Stimulated activated CD8-positive, alpha-beta memory T cell treated with anti-CD3 and anti-CD28 coated beads, Interleukin-12 subunit alpha, Interleukin-12 subunit beta, amount 100 ng/mL, for 1 hour (primary cell): ENCODE data around the gene ZNF443.
"Not testable (repeated sequence)": the region's sequence is repeated elsewhere in the genome, so short reads cannot be mapped to it uniquely, and the experiment has no call there.

Experiments used
- DNase-seq: peaks from one replicate; pipeline ENCODE4 v3.0.0-alpha.2; 2020; ENCODE audit warnings: low read depth

Gene ZNF443

DNA sequence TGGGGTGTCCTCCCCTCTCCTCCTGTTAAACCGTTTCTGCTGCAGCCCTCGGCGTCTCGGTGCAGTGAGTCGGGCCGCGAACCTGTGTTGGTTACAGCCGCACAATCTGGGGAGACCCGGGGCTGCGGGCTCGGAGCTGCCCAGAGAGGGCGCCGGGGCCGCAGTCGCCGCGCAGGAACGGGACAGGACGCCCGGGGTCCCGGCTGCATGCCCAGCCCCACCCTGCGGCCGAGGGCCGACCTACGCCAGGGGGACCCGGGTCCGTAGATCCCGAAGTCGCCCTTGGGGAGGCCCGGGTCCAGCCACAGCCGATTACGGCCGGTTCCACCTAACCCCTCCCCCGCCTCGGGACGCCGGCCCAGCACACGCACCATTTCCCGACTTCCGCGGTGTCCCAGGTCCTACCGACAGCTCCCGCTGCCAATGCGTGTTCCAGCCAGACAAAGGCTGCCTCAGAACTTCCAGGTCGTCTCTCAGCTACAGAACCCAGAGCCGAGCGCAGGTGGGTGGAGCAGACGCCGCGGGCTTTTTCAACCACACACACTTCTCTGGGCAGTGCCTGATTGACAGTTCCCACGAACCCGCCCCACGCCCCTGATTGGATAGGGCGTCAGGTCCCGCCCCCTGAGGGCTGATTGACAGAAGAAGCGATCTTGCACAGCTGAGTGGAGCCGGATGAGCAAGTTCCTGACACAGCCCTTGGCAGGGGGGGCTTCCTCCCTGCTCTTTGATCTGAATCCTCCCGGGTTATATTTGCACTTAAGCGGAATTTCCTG lies at the start of gene ZNF443:
TSS of gene ZNF443 (minus strand) at position 481 of the 776 bp plus-strand sequence. CDS start at position 374, 107 bp downstream.
- peak; percentile 97 for DNase-seq

DNA sequence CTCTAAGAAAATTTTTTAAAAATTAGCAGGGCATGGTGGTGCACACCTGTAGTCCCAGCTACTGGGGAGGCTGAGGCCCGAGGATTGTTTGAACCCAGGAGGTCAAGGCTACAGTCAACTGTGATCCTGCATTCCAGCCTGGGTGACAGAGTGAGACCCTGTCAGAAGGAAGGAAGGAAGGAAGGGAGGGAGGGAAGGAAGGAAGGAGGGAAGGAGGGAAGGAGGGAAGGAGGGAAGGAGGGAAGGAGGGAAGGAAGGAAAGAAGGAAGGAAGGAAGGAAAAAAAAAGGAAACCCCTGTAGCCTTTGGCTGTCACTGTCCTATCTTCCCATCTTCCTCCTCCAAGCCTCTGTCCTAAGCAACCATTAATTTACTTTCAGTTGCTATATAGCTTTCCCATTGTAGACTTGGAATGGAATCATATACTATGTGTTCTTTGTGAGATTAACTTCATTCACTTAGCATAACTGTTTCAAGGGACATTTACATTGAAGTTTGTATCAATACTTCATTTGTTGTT lies 45.5 kb upstream of the ZNF443 start:
- DNase-seq: not testable (repeated sequence)

DNA sequence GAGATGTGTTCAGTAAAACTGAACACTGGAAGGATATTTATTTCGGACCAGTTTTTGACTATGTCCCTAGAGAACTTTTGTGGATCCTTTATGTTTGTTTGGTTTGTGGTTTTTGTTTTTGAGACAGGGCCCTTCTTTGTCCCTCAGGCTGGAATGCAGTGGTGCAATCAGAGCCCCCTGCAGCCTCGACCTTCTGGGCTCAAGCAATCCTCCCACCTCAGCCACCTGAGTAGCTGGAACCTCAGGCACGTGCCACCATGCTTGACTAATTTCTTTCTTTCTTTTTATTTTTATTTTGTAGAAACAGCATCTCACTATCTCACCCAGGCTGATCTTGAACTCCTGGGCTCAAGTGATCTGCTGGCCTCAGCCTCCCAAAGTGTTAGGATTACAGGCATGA lies 44.8 kb upstream of the ZNF443 start:
- DNase-seq: no peak

DNA sequence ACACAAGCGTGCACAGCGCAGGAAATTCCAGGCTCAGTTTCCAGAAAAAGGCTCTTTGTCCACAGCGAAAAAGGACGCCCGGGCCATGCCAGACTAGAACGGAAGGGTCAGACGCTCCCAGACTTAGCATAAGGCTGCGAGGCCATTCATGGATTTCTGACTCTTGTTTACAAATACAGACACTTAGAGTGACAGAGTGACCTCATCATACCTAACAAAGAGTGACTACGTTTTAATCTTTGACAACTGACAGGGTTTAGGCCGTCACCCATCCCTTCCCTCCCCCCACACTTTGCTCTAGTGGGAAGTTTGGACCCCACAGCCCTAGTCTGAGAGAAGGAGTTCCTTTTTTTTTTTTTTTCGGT lies 44.2 kb upstream of the ZNF443 start:
- DNase-seq: no peak

DNA sequence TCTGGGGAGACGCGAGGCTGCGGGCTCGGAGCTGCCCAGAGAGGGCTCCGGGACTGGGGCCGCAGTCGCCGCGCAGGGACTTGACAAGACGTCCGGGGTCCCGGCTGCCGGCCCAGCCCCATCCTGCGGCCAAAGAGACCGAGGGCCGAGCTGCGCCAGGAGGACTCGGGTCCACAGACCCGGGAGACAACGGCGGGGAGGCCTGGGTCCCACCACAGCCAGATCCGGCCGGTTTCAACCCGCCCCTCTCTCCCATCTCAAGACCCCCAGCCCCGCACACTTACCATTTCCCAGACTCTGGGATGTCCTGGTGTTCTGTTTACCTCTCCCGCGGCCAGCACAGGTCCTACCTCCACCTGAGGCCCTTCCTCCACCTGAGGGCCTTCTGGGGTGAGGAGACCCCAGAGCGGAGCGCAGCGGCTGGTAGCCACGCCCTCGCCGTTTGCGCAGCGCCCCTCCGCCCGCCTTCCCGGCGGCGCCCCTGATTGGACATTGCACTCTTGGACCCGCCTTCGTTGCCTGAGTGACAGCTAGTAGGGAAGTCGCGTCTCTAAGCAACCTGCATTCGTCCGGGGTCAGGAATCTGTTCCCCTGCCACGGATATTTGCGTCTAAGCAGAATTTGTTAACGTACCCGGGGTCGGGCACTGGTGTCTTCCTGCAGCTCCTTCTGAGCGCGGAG lies 43.7 kb upstream of the ZNF443 start, which contains the start of gene ZNF709:
TSS of gene ZNF709 (minus strand) at position 446 of the 681 bp plus-strand sequence. CDS start at position 287, 159 bp downstream.
- peak; percentile 76 for DNase-seq

DNA sequence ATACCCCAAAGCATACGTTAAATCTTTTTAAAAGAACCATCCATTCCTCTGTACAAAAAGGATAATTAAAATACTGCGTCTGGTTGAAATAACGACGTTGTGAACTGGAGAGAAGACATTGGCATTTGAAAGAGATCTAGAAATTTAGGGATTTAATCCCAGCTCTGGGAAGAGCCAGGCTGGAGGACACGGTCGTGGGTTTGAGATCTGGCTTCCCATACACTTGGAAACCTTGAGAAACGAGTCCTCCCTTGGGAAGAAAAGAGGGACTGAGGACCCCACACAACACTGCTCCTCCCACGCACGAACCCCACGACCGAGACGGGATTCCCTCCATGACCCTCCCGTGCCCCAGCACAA lies 43.2 kb upstream of the ZNF443 start:
- no peak for DNase-seq

DNA sequence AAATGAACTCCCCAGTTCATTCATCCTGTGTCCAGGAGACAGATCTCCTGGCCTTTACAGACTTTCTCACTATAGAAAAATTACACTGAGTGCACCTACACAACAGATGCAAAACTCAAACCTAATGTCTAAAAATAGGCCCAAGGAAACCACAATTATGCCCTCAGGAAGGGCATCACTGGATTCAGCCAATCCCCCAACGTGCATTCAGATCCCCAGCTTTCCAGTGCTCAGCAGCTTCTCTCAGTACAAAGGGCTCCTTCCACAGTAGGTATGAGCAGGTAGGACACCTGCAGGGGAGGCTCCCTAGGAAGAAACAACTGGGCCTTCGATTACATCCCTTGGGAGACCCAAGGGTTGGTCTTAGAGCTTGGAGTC lies 41.7 kb upstream of the ZNF443 start:
- no peak for DNase-seq

DNA sequence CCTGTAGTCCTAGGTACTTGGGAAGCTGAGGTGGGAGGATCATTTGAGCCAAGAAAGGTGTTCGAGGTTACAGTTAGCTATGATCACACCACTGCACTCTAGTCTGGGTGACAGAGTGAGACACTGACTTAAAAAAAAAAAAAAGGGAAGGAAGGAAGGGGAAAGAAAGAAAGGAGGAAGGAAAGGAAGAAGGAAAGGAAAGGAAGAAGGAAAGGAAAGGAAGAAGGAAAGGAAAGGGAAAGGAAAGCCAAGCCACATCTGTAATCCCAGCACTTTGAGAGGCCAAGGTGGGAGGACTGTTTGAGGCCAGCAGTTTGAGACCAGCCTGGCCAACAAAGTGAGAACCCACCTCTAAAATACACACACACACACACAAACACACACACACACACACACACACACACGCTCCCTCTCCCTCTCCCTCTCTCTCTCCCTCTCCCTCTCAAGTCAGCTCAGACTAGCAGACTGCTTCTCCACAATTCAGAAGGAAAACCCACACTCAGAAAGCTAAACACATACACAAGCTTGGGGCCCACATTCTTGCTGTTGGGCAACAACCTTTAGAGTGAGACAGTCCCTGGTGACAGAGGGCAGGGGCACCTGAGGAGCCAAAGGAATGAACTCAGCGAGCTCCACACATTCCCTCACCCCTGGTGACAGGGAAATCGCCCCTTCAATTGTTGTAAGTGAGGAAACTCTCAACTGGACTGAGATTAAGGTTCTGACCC lies 41.1 kb upstream of the ZNF443 start:
- no peak for DNase-seq

DNA sequence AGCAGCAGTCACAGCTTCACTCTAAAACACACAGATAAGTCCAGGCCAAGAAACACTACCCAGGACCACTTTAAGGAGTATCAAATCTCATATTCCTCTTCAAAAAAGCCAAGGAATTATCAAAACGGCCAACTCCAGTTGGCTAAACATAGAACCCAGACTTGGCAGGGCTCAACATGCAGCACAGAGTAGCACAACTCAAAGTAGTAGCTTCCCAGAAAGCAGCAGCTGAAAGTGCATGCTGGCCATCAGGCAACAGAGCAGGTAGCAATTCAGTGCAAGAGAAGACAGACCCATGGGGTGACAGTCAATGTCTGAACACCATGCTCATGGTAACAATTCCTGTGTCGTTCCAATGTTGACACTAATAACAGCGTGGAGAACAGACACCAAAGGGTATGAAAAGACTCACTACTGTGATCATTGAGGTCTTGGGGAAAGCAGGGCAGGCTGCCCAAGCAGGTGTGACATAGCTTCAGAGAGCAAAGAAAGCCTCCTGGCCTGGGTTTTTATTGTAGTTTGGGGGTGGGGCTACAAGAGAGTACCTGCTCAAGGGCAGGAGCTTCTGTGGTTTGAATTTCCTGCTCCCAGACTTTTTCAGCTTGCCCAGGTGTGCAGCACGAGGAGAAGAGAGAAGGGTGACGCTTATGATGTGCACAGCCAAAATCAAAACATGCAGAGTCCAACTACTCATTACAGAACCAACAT lies 37.6 kb upstream of the ZNF443 start:
- no peak for DNase-seq

DNA sequence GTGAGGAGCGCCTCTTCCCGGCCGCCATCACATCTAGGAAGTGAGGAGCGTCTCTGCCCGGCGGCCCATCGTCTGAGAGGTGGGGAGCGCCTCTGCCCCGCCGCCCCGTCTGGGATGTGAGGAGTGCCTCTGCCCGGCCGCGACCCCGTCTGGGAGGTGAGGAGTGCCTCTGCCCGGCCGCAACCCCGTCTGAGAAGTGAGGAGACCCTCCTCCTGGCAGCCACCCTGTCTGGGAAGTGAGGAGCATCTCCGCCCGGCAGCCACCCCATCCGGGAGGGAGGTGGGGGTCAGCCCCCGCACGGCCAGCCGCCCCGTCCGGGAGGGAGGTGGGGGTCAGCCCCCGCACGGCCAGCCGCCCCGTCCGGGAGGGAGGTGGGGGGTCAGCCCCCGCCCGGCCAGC lies 26.8 kb upstream of the ZNF443 start:
- DNase-seq: not testable (repeated sequence)

DNA sequence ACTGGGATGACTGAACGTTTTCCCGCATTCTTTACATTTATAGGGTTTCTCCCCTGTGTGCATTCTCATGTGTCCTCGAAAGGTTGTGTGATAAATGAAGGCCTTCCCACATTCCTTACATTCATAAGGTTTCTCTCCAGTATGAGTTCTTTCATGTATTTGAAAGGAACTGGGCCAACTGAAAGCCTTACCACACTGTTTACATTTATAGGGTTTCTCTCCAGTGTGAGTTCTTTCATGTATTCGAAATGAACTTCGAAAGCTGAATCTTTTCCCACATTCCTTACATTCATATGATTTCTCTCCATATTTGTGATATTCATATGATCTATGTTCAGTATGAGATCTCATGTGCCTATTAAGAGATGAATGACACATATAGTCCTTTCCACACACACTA lies 24.4 kb upstream of the ZNF443 start:
- DNase-seq: no peak

DNA sequence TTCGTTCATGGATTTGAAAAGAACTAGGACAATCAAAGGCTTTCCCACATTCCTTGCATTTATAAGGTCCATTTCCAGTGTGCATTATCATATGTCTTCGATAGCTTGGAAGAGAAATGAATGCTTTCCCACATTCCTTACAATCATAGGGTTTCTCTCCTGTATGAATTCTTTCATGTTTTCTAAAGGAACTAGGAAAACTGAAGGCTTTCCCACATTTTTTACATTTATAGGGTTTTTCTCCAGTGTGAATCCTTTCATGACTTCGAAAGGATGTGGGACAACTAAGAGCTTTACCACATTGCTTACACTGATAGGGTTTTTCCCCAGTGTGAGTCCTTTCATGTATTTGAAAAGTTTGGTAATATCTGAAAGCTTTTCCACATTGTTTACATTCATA lies 23.9 kb upstream of the ZNF443 start:
- no peak for DNase-seq

DNA sequence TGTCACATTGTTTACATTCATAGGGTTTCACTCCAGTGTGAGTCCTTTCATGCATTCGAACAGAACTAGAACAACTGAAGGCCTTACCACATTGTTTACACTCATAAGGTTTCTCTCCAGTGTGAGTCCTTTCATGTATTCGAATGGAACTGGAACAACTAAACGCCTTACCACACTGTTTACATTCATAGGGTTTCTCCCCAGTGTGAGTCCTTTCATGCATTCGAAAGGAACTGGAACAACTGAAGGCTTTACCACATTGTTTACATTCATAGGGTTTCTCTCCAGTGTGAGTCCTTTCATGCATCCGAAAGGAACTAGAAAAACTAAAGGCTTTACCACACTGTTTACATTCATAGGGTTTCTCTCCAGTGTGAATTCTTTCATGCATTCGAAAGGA lies 23.3 kb upstream of the ZNF443 start:
- not testable (repeated sequence) for DNase-seq

DNA sequence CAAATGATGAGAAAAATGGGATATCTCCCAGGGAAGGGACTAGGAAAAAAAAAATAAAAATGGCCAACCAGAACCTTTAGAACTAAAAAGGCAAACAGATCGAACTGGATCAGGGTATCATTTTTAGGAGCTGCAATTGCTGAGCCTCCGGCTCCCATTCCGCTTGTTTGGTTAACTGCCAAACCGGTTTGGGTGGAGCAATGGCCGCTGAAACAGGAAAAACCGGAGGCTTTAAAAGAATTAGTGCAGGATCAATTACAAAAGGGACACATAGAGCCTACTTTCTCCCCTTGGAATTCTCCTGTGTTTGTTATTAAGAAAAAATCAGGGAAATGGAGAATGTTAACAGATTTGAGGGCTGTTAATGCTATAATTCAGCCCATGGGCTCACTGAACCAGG lies 12.7 kb upstream of the ZNF443 start:
- no peak for DNase-seq

DNA sequence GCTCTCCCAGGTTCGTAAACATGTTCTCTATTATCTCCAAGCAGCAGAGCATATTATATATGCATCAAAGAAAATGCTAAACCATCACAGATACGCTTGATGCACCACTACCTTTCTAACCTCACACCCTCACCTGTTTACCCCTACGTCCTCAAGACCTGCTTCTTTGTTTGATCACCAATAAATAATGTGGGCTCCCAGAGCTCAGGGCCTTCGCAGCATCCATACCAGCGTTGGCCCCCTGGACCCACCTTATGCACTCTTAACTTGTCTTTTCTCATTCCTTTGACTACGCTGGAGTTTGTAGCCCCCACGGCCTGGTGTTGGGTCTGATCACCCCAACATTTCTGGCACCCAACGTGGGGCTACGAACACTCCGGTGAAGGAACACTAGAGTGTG lies 10.0 kb upstream of the ZNF443 start:
- DNase-seq: no peak

DNA sequence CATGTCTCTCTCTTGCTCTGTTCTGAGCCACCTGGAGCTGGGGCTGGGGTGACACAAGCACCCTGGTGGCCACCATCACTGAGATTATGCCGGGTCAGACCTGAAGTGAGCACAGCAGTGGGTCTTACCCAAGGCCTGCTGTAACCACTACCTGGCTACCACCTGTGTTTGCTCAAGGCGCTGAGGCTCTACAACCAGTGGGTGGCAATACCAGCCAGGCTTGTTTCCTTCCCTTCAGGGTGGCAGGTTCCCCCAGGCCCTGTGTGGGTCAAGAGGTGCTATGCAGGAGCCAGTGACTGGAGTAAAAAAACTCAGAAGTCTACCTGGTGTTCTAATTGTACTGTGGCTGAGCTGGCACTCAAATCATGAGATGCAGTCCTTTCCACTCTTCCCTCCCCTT lies 8.0 kb upstream of the ZNF443 start:
- no peak for DNase-seq

DNA sequence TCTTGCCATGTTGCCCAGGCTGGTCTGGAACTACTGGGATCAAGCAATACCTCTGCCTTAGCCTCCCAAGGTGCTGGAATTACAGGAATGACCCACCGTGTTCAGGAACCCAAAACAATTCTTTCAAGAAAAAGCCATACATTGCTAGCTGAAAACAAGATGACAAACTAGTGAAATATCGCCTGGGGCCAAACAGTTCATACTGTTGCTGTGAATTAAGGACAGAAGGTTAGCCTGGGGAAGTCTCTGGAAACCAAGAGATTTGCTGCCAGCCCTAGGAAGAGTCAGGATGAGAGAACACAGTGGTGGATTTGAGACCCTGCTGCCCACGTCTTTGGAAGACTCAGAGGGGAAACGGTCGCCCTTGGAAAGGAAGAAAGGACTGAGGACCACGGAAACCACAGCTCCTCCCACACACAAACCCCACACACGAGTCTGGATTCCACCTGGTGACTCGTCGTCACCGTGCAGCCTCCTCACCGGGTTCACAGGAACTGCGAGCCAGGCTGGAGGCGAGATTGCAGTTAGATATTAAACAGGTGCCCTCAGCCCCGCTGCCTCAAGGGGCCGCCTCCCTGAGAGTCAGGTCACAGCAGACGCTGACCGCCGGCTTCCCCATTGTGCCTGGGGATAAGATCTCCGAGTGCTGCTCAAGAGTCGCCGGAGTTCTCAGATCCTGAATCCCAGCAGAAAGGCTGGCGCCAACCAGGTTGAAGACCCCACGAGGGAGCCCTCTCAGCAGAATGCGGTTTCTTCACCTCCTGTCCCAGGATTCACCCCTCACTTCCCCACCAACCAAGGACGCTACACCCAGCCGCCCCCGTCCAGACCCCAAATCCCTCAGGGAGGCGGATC lies 908 bp downstream of the ZNF443 start:
- DNase-seq: peak; percentile 37

DNA sequence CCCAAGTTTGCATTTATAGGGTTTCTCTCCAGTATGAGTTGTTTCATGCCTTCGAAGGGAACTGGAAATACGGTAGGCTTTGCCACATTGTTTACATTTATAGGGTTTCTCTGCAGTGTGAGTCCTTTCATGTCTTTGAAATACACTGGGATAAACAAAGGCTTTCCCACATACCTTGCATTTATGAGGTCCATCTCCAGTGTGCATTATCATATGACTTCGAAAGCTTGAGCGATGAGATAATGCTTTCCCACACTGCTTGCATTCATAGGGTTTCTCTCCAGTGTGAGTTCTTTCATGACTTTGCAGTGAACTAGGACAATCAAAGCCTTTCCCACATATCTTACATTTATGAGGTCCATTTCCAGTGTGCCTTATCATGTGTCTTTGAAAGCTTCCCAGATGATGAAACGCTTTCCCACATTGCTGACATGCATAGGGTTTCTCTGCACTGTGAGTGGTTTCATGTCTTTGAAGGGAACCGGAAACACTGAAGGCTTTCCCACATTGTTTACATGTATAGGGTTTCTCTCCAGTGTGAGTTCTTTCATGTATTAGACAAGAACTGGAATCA lies 10.0 kb downstream of the ZNF443 start:
- not testable (repeated sequence) for DNase-seq

DNA sequence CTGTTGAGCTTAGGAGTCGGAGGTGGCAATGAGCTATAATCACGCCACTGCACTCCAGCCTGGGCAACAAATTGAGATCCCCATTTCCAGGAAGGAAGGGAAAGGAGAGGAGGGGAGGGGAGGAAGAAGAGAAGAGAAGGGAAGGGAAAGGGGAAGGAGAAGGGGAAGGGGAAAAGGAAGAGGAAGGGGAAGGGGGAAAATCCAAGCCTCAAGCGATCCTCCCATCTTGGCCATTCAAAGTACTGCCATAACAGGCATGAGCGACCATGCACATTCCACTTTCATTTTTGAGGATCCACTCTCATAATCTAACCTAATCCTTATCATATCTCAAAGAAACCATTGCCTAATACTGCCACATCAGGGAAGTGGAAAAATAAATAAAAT lies 14.9 kb downstream of the ZNF443 start:
- no peak for DNase-seq

DNA sequence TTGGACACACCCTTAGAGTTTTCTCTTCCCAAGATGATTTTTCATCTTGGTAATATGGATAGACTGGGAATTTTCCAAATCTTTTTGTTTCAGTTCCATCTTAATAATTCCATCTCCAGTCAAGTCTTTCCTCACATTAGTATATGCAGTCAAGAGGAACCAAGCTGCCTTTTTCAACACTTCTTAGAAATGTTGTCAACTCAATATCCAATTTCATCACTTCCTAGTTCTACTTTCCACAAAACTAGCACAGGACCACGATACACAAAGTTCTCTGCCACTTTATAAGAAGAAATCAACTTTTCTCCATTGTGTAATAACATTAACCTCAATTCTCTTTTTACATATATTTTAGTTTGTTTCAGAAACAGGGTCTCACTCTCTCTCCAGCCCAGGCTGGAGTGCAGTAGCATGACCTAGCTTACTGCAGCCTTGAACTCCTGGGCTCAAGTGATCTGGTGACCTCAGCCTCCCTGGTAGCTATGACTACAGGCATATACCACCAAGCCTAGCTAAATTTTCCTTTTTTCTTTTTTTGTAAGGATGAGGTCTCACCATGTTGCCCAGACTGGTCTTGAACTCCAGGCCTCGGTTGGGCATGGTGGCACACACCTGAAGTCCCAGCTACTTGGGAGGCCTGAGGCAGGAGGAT lies 15.5 kb downstream of the ZNF443 start:
- no peak for DNase-seq
